ENCODE data around the gene AGRN. TPM values are rescaled to one million over a fixed set of nuclear protein-coding genes. Genes with fewer than 3 reads are reported as not detected.

The AGRN gene
- total RNA-seq, 1 experiment from 2014 or later = 175 TPM

- Histone ChIP-seq H3K27ac (ENCODE audit: insufficient read length, low read depth, low read length) (no peak overlapping the region), H2AK5ac (ENCODE audit: insufficient read length, low read length) (no peak overlapping the region), H4K91ac (ENCODE audit: insufficient read length, low read depth, low read length) (no peak overlapping the region), H4K5ac (ENCODE audit: insufficient read length, low read depth, low read length) (no peak overlapping the region), H3K4ac (ENCODE audit: low read depth, low read length) (no peak overlapping the region), H3K4me1 (ENCODE audit: insufficient read depth, low read length) (no peaks in the 10 kb centered on the region), H3K9ac (ENCODE audit: extremely low read depth, insufficient read length, low read length) (no peak overlapping the region), H2BK20ac (ENCODE audit: low read depth, low read length, poor library complexity, severe bottlenecking) (no peak overlapping the region), H3K14ac (ENCODE audit: insufficient read depth, low read length) (no peak overlapping the region), H2BK120ac (ENCODE audit: low read depth, low read length, poor library complexity, severe bottlenecking) (no peak overlapping the region), H3K23ac (ENCODE audit: insufficient read length, low read depth, low read length) (no peak overlapping the region), H3K9me3 (ENCODE audit: control insufficient read depth, low read depth, low read length) (no peaks in the 10 kb centered on the region), H3K18ac (ENCODE audit: insufficient read length, low read depth, low read length) (no peak overlapping the region), H3K27me3 (ENCODE audit: insufficient read depth, low read length) (no peaks in the 10 kb centered on the region; the same call in 1 of the 2 replicates), H3K4me2 (ENCODE audit: insufficient read depth, insufficient read length, low read length) (peak overlapping the region; percentile 55), H3K56ac (ENCODE audit: insufficient read length, low read depth, low read length) (no peak overlapping the region), H2BK12ac (ENCODE audit: insufficient read length, low read depth, low read length) (no peak overlapping the region), H2AFZ (ENCODE audit: low read length) (no peak overlapping the region), H3K23me2 (ENCODE audit: insufficient read length, low read depth, low read length, poor library complexity, severe bottlenecking) (peaks cover 3% of the 10 kb centered on the region), H2BK5ac (ENCODE audit: insufficient read length, low read length) (no peak overlapping the region), H3T11ph (ENCODE audit: low read length) (no peak overlapping the region), H4K8ac (replicated peaks; ENCODE audit: insufficient read length, low read depth, low read length) (no peak overlapping the region), H3K79me1 (ENCODE audit: insufficient read depth, low read depth, low read length, poor library complexity, severe bottlenecking) (no peaks in the 10 kb centered on the region), H3K79me2 (ENCODE audit: insufficient read depth, low read length) (no peaks in the 10 kb centered on the region), H4K20me1 (ENCODE audit: control insufficient read depth, insufficient read depth, insufficient read length) (no peaks in the 10 kb centered on the region), H2BK15ac (ENCODE audit: low read depth, low read length) (no peak overlapping the region)
- Mint-ChIP-seq H3K9me3 (no peaks in the 10 kb centered on the region; a peak in 1 of 5 replicates), H3K27me3 (ENCODE audit: low read depth) (peaks cover 38% of the 10 kb centered on the region), H3K4me1 (peaks cover 8 to 21% of the 10 kb centered on the region in 2 experiments), H3K27ac (no peak overlapping the region), H3K4me3 (peak overlapping the region; percentile 34 to 68), H3K36me3 (ENCODE audit: insufficient read depth in 1 of 3, low read depth in 3 of 3) (no peaks in the 10 kb centered on the region)
- DNase-seq = no peak
- WGBS (ENCODE audit: extremely low coverage, insufficient read length, low lambda C conversion rate) = no CpG with 5 or more reads among the region's 40 CpGs
- TF ChIP-seq CTCF (conservative IDR thresholded peaks at IDR 0.05) = no peak
Observed at GRCh38 chr1:1069711-1070676, 50.1 kb downstream of the AGRN start.

Measured in H9 (cell line).